HL-60 (cell line): ENCODE data around the gene C4orf36.

ENCODE experiments used
- DNase-seq, 2 experiments: peaks; one replicate each; pipeline ENCODE4 v3.0.0-alpha.2; 2010 to 2020; ENCODE audit warnings: low read depth in 1 of 2, low spot score in 1 of 2
- H3K27ac ChIP-seq: fragments of 250-450 bp; sonication (Bioruptor Pico); replicated peaks from 2 replicates; pipeline ENCODE4 v1.5.1; 2020; ENCODE audit warnings: mild to moderate bottlenecking, moderate library complexity
- H3K27me3 ChIP-seq: fragments of 250-450 bp; sonication (Bioruptor Pico); 2 replicates; pipeline ENCODE4 v1.5.1; 2021; ENCODE audit warnings: mild to moderate bottlenecking, moderate library complexity; ENCODE audit not compliant: insufficient read depth, poor library complexity, severe bottlenecking
- H3K4me3 ChIP-seq: replicated peaks from 2 replicates; pipeline ENCODE4 v1.5.1; 2011; ENCODE audit warnings: mild to moderate bottlenecking, control low read depth, low read length; ENCODE audit not compliant: insufficient read depth
- CTCF ChIP-seq: IDR thresholded peaks from one replicate; pipeline ENCODE4 v1.5.1; 2011; ENCODE audit warnings: low read length, control low read depth, inconsistent platforms; ENCODE audit not compliant: insufficient read depth
- GABPA ChIP-seq: IDR thresholded peaks from 2 replicates; pipeline ENCODE4 v1.6.1; 2012; ENCODE audit warnings: low read depth
- POLR2AphosphoS5 ChIP-seq: IDR thresholded peaks from 2 replicates; pipeline ENCODE4 v1.6.1; 2012; ENCODE audit warnings: low read depth
- SPI1 ChIP-seq: IDR thresholded peaks from 2 replicates; pipeline ENCODE4 v1.6.1; 2012; ENCODE audit warnings: low read depth, mild to moderate bottlenecking, borderline replicate concordance
- TF ChIP-seq, protein P1 (sequence below): IDR thresholded peaks from 2 replicates; pipeline ENCODE4 v1.6.1; 2012; ENCODE audit warnings: low read depth; ENCODE audit not compliant: insufficient replicate concordance

C4orf36 gene

DNA sequence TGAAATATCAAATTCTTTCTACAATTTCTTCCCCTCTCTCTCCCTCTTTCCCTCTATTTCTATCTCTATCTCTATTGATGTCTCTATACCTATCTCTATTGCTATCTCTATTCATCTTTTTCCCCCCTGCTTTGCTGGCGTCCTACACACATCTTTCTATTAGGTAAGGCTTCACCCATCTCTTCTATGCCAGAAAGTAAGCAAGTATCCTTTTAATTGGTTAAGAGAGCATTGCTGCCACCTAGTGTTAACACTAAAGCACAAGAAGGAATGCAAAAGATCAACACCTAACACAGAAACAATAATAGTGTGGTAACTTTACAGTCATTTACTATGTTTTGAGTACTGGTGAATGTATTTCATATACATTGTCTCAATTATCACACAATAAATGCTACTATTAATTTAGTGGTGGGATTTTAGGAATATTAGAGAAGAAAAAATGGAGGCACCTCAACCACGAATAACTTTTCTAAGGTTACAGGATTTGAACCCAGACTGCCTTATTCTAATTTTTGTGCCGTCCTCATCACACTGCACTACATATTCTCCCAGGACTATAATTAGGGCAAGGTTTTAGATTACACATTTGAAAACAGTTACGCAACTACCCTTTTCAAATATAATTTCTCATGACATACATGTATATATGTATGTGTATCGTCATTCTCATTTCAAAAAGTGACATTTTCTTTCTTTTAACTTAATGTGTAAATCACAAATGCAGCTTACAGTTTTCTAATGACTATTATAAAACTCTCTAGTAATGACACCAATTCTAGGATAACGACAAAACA is 3.7 kb upstream of the C4orf36 start:
- TF ChIP-seq CTCF, result peak; percentile 67
- TF ChIP-seq, protein P1, sequence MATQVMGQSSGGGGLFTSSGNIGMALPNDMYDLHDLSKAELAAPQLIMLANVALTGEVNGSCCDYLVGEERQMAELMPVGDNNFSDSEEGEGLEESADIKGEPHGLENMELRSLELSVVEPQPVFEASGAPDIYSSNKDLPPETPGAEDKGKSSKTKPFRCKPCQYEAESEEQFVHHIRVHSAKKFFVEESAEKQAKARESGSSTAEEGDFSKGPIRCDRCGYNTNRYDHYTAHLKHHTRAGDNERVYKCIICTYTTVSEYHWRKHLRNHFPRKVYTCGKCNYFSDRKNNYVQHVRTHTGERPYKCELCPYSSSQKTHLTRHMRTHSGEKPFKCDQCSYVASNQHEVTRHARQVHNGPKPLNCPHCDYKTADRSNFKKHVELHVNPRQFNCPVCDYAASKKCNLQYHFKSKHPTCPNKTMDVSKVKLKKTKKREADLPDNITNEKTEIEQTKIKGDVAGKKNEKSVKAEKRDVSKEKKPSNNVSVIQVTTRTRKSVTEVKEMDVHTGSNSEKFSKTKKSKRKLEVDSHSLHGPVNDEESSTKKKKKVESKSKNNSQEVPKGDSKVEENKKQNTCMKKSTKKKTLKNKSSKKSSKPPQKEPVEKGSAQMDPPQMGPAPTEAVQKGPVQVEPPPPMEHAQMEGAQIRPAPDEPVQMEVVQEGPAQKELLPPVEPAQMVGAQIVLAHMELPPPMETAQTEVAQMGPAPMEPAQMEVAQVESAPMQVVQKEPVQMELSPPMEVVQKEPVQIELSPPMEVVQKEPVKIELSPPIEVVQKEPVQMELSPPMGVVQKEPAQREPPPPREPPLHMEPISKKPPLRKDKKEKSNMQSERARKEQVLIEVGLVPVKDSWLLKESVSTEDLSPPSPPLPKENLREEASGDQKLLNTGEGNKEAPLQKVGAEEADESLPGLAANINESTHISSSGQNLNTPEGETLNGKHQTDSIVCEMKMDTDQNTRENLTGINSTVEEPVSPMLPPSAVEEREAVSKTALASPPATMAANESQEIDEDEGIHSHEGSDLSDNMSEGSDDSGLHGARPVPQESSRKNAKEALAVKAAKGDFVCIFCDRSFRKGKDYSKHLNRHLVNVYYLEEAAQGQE, result no peak
- Histone ChIP-seq H3K4me3 (no peak overlapping the region), H3K27ac (no peak overlapping the region), H3K27me3 (no peaks in the 10 kb centered on the region)
- peak in 1 of 2 experiments; percentile 58 for DNase-seq

DNA sequence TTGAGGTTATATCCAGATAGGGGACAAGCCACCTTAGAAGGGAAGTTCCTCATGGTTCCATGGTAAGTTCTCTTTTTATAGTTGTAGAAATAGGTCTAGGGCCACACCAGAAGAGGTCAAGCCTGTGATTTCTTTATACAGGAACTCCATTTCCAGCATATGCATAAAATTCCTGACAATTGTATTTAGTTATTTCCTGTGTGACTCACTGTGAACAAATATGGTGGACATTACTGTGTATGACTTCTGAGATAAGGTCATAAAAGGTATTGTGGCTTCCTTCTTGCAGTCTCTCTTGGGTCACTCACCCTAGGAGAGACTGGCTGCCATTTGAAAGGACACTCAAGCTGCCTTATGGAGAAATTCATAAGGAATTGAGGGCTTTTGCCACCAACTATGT is 2.2 kb upstream of the C4orf36 start:
- no peak for DNase-seq
- TF ChIP-seq CTCF, result no peak
- TF ChIP-seq SPI1, result peak; percentile 9; the same call in 1 of the 2 replicates
- no peak for TF ChIP-seq GABPA
- no peak for TF ChIP-seq POLR2AphosphoS5
- H3K27ac ChIP-seq, result no peak overlapping the region
- no peak overlapping the region for H3K4me3 ChIP-seq
- H3K27me3 ChIP-seq, result no peaks in the 10 kb centered on the region

DNA sequence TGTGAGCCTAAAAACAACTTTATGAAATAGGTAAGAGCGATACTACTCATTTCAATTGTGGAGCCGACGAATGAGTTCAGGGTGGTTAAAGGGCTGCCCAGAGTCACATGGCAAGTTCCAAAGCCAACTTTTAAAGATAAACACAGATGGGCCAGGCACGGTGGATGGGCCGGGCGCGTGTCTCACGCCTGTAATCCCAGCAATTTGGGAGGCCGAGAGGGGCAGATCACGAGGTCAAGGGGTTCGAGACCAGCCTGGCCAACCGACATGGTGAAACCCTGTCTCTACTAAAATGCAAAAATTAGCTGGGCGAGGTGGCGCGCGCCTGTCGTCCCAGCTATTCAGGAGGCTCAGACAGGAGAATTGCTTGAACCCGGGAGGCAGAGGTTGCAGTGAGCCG is 914 bp upstream of the C4orf36 start:
- DNase-seq, result no peak
- Histone ChIP-seq H3K27me3 (no peaks in the 10 kb centered on the region), H3K27ac (no peak overlapping the region), H3K4me3 (no peak overlapping the region)
- TF ChIP-seq SPI1 (no peak), GABPA (no peak), CTCF (no peak), POLR2AphosphoS5 (no peak)
- TF ChIP-seq, protein P1, result no peak

DNA sequence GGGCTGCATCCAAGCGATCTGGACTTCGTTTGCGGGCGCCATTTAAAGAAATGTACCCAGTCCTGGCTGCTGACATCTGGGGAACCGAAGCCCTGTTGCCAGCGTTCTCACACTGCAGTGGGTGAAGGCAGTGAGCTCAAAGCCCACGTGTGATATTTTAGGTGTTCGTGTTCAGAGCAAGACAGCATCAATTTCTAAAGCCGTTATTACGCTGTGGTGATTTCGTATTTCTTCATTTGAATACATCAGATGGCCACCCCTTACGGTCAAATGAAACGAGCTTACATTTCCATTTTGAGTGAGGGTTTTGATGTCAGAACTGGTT is 376 bp upstream of the C4orf36 start:
- H3K27ac ChIP-seq, result no peak overlapping the region
- no peak for TF ChIP-seq GABPA
- TF ChIP-seq POLR2AphosphoS5, result no peak
- no peak for TF ChIP-seq CTCF
- TF ChIP-seq, protein P1, result no peak
- no peak for TF ChIP-seq SPI1
- no peaks in the 10 kb centered on the region for H3K27me3 ChIP-seq
- no peak for DNase-seq
- H3K4me3 ChIP-seq, result peak overlapping the region; percentile 85
